ENCODE data around the gene FRMD4A.

- TF ChIP-seq CTCF (IDR thresholded peaks at IDR 0.05) (no peak), POLR2AphosphoS5 (IDR thresholded peaks at IDR 0.05) (no peak), POLR2A (IDR thresholded peaks at IDR 0.05) (no peak), EP300 (IDR thresholded peaks at IDR 0.05) (no peak)
These were observed 26.2 kb upstream of the FRMD4A start for GRCh38 chr10:14356921-14357320.
